GM18517 (cell line): ENCODE results near the gene C2CD3.

Experiments used
- ATAC-seq: cut with Tn5 transposase; IDR thresholded peaks from one replicate; pipeline ENCODE4 v1.9.1; 2021; ENCODE audit warnings: mild to moderate bottlenecking, moderate library complexity; ENCODE audit not compliant: unreplicated experiment

Gene C2CD3

GRCh38 chr11:74024261-74025029, 146.4 kb downstream of the C2CD3 start:
- ATAC-seq: no peak

GRCh38 chr11:74023276-74023675, 147.5 kb downstream of the C2CD3 start:
- no peak for ATAC-seq

DNA sequence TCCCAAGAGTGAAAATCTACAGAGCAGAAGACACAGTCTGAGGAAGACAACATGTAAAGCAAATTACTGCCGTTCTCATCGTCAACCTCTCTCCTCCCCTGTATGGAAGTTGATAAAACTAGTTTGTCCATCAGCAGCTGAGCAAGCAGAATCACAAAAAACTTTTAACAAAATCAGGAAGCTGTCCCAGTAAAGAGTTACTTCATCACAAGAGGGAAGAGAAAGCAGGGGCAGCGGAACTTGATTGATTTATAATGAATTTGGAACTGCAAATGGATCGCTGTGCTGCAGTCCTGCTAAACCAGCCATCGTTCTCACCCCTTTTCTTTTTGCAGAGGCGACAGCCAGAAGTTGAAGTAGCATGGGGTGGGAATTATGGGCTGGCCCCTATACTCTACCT, 148.3 kb downstream of the C2CD3 start:
- no peak for ATAC-seq

DNA sequence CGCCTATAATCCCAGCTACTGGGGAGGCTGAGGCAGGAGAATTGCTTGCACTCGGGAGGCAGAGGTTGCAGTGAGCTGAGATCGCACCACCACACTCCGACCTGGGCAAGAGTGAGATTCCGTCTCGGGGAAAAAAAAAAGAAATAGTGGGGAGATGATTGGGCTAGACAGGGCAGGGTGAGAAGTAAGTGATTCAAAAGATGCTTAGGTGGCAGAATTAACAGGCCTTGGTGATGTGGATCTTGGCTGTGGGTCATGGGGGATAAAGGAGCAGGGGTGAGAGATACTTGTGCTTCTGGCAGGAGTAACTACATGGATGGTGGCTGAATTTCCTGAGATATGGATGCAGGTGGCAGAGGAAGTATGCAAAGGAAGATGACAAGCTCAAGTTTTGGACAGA, 148.8 kb downstream of the C2CD3 start:
- no peak for ATAC-seq

- no peak for ATAC-seq
These were observed 150.3 kb downstream of the C2CD3 start for GRCh38 chr11:74020539-74020938.

GRCh38 chr11:74019860-74020259, 150.9 kb downstream of the C2CD3 start:
- ATAC-seq: no peak

- ATAC-seq: no peak
These were observed 151.6 kb downstream of the C2CD3 start for GRCh38 chr11:74019104-74019738.

DNA sequence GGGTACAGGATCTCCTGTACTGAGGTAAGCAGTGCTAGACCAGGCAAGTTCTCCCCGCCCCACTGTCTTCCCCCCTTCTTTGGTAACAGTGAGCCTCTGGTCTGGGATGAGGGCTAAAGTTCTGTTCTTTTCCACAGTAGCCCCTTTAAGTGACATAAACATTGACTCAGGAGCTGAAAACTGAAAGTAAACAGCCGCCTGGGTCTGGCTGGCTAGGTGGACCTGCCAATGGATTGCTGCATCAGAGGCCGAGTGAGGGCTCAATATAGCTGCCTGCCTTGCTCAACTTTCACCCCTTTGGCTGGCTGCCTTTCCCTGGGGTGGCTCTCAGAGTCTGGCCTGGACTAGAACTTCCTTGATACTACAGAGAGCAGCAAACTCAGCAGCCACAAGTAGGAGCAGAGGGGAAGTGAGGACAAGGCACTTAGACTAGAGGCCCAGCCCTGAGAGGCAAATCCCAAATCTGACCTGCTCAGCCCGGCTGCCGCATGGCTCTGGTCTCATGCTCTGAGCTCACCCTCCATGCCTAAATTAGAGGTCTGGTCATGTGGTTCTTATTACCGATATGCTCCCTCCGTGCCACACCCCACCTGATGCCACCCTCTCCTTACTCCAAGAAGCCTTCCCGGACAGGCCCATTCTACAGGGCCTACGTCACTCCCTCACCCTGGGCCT, 152.3 kb downstream of the C2CD3 start:
- ATAC-seq: no peak

DNA sequence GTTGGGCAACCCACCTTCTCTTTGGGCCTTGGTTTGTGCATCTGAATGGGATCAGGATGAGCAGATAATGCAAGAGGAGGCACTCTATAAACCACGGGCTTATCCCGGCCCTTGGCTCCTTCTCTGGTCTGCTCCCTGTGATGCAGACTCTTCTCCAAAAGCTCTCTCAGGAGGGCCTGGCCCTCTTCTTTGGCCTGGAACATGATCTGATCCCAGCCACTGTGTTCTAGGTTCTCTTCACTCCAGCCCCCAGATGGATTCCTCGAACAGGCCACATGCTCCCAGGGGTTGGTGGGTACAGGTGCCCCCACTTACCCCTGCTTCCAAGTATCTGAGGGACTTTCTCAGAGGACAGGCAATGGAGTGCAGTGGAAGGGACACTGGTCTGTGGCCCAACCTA, 153.2 kb downstream of the C2CD3 start:
- no peak for ATAC-seq

DNA sequence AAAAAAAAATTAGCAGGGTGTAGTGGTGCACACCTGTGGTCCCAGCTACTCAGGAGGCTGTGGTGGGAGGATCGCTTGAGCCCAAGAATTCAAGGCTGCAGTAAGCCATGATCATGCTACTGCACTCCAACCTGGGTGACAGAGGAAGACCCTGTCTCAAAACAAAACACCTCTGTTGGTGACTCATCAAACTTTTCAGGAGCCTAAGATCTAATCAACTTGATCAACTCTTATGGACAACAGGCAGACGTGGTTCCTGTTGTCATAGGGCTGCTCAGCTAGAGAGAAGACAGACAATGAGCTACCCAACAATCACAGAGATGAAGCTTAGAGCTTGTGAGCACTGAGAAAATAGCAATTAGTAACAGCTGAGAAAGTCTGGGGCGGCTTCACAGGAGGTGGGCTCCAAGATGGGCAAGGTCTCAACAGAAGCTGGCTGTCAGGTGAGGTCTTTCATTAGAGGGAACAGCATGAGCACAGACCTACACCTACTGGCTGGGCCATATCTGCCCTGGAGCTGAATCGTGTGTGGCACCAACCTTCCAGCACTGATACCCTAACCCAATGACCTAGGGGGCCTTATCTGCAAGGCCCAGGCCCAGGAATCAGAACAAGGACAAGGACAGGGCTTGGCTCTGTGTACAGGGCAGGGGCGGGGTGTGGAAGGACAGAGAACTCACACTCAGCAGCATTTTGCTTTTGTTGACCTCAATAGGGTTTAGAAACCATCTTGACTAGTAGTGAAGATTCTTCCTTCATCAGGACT, 154.7 kb downstream of the C2CD3 start:
- no peak for ATAC-seq

- ATAC-seq: no peak
These were observed 155.9 kb downstream of the C2CD3 start for GRCh38 chr11:74014880-74015279.

DNA sequence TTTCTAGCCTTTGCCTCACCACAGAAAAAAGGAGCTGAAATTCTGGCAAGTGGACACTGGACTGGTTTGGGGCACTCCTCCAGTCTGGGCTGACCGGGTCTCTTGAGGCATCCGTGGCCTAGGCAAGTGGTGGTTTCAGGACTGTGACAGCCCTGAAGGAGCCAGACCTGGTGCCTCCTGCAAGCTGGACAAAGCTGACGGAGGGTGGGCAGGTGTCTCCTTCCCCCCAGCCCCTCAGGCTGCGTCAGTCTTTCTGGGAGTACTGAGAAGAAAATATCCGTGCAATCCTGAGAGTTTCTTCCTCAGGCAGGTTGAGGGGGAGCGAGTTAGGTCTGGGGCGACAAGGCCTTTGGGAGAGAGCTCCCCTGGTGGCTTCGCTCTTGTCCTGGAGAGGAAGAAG, 157.7 kb downstream of the C2CD3 start:
- no peak for ATAC-seq

DNA sequence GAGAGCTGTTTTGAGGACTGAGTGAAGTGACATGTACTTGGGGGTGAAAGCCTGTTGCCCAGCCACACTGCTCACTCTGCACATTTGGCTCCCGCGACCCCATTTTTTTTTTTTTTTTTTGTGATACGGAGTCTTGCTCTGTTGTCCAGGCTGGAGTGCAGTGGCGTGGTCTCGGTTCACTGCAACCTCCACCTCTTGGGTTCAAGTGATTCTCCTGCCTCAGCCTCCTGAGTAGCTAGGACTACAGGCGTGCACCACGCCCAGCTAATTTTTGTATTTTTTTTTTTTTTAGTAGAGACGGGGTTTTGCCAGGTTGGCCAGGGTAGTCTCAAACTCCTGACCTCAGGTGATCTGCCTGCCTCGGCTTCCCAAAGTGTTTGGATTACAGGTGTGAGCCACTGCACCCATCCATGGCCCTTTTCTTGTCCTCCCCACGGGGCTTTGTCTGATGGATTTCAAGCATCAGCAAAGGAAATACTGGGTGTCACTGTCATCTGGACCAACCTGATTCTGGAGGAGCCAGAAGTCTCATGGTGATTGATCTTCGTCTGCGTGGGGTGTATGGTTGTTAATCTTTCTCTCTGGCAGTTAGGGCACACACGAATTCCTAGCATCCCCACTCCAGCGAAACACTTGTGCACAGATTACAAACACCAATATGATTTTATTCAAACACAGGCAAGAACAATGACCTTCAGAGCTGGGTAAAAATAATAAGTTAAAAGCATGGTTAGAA, 158.6 kb downstream of the C2CD3 start:
- ATAC-seq: no peak

- ATAC-seq: peak; percentile 89
These were observed 159.3 kb downstream of the C2CD3 start for GRCh38 chr11:74011360-74012073.

DNA sequence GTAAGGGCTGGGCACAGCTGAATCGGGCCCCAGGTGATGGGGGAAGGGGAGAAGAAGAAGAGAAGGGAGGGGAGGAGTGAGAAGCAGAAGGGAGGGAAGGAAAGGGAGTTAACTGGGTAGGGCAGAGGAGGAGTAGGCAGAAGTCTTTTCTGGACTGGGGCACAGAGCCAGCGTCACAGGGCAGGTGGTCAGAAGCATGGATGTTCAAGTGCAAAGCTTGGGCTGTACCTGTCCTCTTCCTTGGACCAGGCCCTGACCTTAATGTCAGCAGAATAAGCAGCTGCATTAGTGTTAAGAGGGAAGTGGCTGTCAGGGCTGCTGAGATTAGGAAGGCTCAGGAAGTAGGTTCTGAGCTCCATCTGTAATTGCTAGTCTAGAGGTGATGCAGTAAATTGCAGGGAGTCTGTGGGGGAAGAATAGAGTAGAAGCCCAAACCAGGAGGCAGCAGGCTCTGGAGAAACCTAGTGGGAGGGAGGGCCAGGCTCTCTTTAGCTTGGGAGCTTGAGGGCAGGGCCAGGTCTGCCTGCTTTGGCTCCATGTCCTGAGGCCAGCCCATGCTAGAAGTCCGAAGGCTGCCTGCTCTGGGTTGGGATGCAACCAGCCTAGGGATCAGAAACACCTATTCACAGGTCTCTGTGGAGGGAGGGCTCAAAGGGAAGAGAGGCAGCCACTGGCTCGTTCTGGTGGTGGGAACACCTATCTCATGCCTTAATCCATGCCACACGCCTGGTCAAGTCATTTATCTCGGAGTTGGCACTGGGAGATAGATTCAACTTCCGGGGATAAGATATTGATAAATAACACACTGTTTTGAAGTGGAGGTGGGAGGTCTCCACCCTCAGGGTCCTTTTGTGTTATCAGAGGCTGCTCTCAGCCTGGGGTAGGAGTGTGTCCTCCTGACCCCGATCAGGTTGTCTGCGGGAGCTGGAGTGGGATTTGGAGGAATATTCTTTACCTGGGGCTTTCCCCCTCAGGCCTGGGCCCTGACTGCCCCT, 160.2 kb downstream of the C2CD3 start:
- no peak for ATAC-seq

DNA sequence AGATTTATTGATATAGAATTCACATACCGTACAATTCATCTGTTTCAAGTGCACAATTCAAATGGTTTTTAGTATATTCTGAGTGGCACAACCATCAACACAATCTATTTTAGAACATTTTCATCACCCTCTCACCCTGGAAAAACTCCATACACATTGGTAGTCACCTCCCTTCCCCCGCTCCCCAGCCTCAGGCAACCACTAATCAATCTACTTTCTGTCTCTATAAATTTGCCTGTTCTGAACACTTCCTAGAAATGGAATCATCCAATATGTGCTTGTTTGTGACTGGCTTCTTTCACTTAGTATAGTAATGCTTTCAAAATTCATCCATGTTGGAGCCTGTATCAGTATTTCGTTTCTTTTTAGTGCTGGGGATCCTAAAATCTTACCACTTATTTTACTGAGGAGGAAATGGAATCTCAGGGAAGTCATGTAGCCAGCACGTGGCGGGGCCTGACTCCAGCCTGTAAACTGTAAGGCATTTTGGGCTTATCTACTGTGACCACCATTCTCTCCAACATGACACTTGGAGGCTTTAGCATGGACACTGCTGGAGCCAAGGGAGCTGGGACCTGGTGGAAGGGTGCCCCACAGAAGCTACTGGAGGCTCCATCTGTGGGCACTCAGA, 161.0 kb downstream of the C2CD3 start:
- ATAC-seq: no peak

DNA sequence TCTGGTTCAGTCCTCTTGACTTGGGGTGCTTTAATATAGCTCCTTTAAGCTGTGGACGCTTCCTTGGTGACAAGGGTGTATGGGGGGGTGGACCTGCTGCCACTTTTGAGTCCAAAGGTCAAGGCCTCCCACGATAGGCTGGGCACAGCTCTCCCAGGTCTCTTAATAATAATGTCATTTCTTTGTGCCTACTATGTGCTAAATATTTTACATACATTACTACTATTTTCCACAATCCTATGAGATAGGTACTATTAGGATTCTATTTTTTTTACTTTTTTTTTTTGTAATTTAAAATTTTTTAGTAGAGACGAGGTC, 161.6 kb downstream of the C2CD3 start:
- no peak for ATAC-seq

DNA sequence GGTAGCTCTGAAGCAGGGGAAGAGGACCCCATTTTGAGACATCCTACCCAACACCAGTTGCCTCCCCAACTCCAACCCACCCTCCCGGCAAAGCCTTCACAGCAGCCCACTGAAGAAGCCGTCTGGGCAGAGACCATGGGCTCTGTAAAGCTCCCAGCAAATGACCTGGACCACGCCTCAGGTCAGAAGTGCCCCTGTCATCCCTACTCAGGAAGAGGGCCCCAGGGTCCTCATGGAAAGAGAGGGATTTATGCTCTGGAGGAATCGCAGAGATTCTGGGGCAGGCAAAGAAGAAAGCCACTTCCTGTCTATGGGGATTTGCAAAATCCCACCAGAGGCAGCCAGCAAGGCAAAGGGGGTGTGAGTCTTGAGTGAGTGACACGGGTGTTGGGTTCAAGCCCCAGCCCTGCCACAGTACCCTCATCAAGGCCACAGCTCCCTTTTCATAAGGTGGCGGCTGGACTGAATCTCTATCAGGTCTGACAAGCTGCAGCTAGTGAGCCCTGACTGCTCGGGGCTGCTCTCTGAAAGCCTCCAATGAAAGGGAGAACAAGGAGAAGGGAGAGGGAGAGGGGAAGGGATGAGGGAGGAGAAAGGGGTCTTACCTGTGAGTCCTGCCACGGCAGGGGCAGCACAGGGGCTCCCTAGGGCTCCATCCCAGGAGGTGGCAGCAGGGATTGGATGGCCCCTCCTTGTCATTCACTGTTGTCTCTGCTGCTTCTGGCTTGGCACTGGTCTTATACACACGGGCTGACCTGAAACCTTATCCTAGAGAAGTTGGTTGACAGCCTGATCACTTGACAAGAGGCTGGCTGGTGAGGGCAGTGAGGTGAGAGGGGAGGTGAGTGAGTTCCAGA, 162.2 kb downstream of the C2CD3 start, which contains the start of gene UCP3:
Gene UCP3 (minus strand): TSS at position 713 of the 857 bp plus-strand sequence. CDS start 2,043 bp downstream, outside the sequence.
- ATAC-seq: no peak
